Measurements from ENCODE around the gene SAMD4B. TPM values are rescaled to one million over a fixed set of nuclear protein-coding genes. Genes with fewer than 3 reads are reported as not detected.
"Not testable (repeated sequence)": the region's sequence is repeated elsewhere in the genome, so short reads cannot be mapped to it uniquely, and the experiment has no call there.

The SAMD4B gene
- total RNA-seq, 4 donors from 2014 or later = 60.7 to 102 (median 77.1) TPM

DNA sequence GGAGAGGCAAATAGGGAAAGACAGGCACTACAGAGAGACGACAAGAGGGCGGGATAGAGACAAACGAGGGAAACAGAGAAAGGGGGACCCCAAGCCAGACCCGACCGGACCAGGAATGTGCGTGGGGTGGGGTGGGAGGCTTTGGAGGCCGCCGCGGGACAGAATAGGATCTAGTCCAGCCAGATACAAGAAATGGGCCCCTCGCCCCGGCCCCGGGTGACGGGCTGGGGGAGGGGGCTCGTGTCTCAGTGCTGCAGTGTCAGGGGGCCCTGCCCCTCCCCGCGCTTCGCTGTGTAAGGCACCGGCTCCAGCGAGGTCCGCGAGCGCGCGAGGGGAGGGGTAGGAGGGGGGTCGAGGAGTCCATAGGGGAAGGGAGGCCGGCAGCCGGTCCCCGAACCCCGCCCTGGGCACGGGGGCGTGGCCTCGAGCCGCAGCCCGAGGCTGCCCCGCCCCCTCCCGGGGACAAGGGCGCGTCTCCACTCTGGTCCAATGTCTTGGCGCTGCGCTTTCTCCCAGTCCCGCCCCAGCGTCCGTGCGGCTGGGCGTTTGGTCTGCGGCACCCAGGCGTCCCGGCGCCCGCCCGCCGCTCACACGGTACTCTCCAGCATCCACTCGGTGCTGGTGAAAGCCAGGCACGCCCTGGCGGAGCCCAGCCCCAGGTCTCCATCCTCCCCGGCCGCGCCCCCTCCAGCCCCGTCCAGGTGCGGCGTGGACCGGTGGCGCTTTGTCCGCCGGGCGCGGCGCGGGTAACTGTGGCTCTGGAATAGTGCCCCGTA is 35.0 kb upstream of the SAMD4B start:
- Histone ChIP-seq H3K9me3 (no peaks in the 10 kb centered on the region), H3K27me3 (peaks cover 63% of the 10 kb centered on the region), H3K4me1 (peaks cover 3 to 14% (median 9%) of the 10 kb centered on the region in 4 donors), H3K27ac (no peak overlapping the region), H3K36me3 (no peaks in the 10 kb centered on the region), H3K4me3 (peak overlapping the region in 2 of 4 donors; percentile 24 to 33)
- TF ChIP-seq EP300 (IDR thresholded peaks at IDR 0.05; ENCODE audit: low read depth) (no peak), POLR2A (IDR thresholded peaks at IDR 0.05) (no peak), POLR2AphosphoS5 (IDR thresholded peaks at IDR 0.05) (no peak), CTCF (IDR thresholded peaks at IDR 0.05) (no peak)
- WGBS, 2 donors (ENCODE audit: low coverage in 1 of 2) = 20 to 46% methylated on average over 3 to 63 of the region's 71 CpGs
- peak; percentile 48 for DNase-seq
- intact Hi-C loops (cut with DNase I; ENCODE audit: low total_unique reads) (no loop called here), in situ Hi-C loops (cut with MboI; ENCODE audit: low pct_ligation_motif_present in 1 of 4, low pct_unique_long_range_greater_than_20kb in 1 of 4, low sequenced_read_pairs in 3 of 4) (no loop called here)

- intact Hi-C loops (cut with DNase I; ENCODE audit: low total_unique reads) (no loop called here), in situ Hi-C loops (cut with MboI; ENCODE audit: low pct_ligation_motif_present in 1 of 4, low pct_unique_long_range_greater_than_20kb in 1 of 4, low sequenced_read_pairs in 3 of 4) (no loop called here)
- DNase-seq = no peak
- no peaks in the 10 kb centered on the region for H3K9me3 ChIP-seq
- H3K4me1 ChIP-seq = peaks cover 3 to 14% (median 9%) of the 10 kb centered on the region in 4 donors
- TF ChIP-seq POLR2AphosphoS5 (IDR thresholded peaks at IDR 0.05) = no peak
- no peak for TF ChIP-seq POLR2A (IDR thresholded peaks at IDR 0.05)
- TF ChIP-seq CTCF (IDR thresholded peaks at IDR 0.05) = no peak
- TF ChIP-seq EP300 (IDR thresholded peaks at IDR 0.05; ENCODE audit: low read depth) = no peak
- peaks cover 61% of the 10 kb centered on the region for H3K27me3 ChIP-seq
- 39% methylated on average over 58 of the region's 82 CpGs; no CpG with 5 or more reads in 1 of the 2 donors for WGBS, 2 donors (ENCODE audit: low coverage in 1 of 2)
- H3K27ac ChIP-seq = no peak overlapping the region
- peak overlapping the region in 2 of 4 donors; percentile 24 to 33 for H3K4me3 ChIP-seq
- H3K36me3 ChIP-seq = no peaks in the 10 kb centered on the region
Observed at GRCh38 chr19:39307822-39308530, 34.2 kb upstream of the SAMD4B start.

DNA sequence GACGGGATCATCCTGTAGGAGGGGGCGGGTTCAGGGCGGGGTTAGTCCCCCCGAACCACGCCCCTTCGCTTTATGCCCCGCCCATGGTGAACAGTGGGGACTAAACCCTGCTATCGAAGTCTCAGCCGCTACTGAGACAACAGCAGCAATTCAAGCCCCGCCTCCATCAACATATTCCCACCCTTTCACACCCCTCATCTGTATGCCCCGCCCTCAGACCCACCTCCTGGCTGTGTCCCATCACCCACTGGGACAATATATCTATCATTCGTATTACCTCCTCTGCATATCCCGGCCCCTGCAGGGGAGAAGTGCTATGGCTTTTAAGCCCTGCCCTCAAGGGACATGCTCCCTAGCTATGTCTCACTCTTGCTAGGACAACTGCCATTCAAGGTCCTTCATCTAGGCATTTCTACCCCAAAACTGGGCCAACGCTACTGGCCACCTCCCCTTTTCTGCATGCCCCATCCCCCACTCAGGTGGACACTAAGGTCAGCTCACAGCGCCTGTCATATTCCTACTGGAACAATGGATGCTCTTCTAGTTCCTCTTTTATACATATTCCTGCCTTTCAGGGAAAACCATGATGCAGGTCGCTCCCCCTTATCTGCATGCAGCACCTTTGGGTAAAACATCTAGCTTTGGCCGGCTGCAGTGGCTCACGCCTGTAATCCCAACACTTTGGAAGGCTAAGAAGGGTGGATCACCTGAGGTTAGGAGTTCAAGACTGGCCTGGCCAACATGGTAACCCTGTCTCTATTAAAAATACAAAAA is 33.5 kb upstream of the SAMD4B start:
- DNase-seq = no peak
- Histone ChIP-seq H3K4me3 (no peak overlapping the region), H3K27me3 (peaks cover 54% of the 10 kb centered on the region), H3K4me1 (peaks cover 3 to 14% (median 9%) of the 10 kb centered on the region in 4 donors), H3K9me3 (no peaks in the 10 kb centered on the region), H3K27ac (no peak overlapping the region), H3K36me3 (no peaks in the 10 kb centered on the region)
- in situ Hi-C loops (cut with MboI; ENCODE audit: low pct_ligation_motif_present in 1 of 4, low pct_unique_long_range_greater_than_20kb in 1 of 4, low sequenced_read_pairs in 3 of 4) = no loop called here
- WGBS, 2 donors (ENCODE audit: low coverage in 1 of 2) = 36 to 53% methylated on average over 3 to 18 of the region's 18 CpGs
- intact Hi-C loops (cut with DNase I; ENCODE audit: low total_unique reads) = no loop called here
- TF ChIP-seq EP300 (IDR thresholded peaks at IDR 0.05; ENCODE audit: low read depth) (no peak), CTCF (IDR thresholded peaks at IDR 0.05) (no peak), POLR2AphosphoS5 (IDR thresholded peaks at IDR 0.05) (no peak), POLR2A (IDR thresholded peaks at IDR 0.05) (no peak)

DNA sequence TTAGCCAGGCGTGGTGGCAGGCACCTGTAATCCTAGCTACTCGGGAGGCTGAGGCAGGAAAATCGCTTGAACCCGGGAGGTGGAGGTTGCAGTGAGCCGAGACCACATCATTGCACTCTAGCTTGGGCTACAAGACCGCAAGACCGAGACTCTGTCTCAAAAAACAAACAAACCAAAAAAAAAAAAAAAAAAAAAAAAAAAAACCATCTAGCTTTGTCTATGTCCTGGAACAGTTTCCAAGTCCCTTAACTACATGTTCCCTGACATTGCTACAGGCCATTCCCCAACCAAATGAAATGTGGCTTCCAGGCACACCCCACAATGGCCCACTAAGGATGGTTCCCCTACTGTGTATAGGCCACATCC is 32.9 kb upstream of the SAMD4B start:
- peaks cover 48% of the 10 kb centered on the region for H3K27me3 ChIP-seq
- DNase-seq; H3K4me3 ChIP-seq; H3K9me3 ChIP-seq; H3K27ac ChIP-seq; intact Hi-C loops (cut with DNase I; ENCODE audit: low total_unique reads); in situ Hi-C loops (cut with MboI; ENCODE audit: low pct_ligation_motif_present in 1 of 4, low pct_unique_long_range_greater_than_20kb in 1 of 4, low sequenced_read_pairs in 3 of 4); H3K36me3 ChIP-seq: not testable (repeated sequence)
- peaks cover 3 to 14% (median 9%) of the 10 kb centered on the region in 4 donors for H3K4me1 ChIP-seq
- 50 to 87% methylated on average over 1 to 7 of the region's 7 CpGs for WGBS, 2 donors (ENCODE audit: low coverage in 1 of 2)
